GM19468 (cell line): ENCODE results near the gene DAP.
"Not testable (repeated sequence)": the region's sequence is repeated elsewhere in the genome, so short reads cannot be mapped to it uniquely, and the experiment has no call there.

Experiments used
- ATAC-seq: cut with Tn5 transposase; IDR thresholded peaks from one replicate; pipeline ENCODE4 v1.9.1; 2021; ENCODE audit warnings: mild to moderate bottlenecking, moderate library complexity, moderate number of reproducible peaks; ENCODE audit not compliant: unreplicated experiment; ENCODE audit errors: extremely low read depth

The DAP gene, protein sequence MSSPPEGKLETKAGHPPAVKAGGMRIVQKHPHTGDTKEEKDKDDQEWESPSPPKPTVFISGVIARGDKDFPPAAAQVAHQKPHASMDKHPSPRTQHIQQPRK

DNA sequence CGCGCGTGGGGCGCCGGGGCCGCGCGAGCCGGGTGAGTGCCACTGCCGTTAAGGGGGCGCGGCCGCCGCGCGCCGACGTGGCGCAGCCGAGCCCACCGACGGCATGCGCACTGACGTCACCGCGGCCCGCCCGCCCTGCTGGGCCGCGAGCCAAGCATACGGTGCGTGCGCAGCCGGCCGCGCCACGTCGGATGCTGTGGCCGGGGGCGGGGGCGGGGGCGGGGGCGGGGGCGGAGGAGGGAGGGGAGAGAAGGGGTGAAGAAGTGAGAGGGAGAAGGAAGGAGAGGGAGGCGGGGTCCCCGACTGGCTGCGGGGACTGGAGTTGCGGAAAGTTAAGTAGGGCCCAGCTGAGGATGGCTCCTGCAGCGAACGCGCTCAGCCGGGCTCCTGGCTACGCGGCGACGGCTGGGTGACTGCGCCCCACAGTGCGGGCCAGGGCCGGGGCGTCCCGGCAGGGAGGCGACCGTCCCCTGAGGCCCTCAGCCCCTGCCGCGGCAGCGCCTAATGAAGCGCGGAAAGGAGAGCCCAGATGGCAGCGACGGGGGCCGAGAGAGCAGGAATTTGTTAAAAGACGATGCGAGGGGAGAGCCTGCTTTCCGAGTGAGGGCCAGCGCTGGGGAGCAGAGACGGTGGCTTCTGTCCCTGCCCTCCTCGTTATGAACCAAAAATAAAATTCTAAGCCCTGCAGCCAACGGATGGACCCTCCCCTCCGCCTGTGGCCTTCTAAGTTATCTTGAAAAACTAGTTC, at the start of gene DAP:
TSS of gene DAP (minus strand) at position 50 of the 748 bp plus-strand sequence. CDS start 166 bp downstream, outside the sequence.
- ATAC-seq = peak; percentile 61

DNA sequence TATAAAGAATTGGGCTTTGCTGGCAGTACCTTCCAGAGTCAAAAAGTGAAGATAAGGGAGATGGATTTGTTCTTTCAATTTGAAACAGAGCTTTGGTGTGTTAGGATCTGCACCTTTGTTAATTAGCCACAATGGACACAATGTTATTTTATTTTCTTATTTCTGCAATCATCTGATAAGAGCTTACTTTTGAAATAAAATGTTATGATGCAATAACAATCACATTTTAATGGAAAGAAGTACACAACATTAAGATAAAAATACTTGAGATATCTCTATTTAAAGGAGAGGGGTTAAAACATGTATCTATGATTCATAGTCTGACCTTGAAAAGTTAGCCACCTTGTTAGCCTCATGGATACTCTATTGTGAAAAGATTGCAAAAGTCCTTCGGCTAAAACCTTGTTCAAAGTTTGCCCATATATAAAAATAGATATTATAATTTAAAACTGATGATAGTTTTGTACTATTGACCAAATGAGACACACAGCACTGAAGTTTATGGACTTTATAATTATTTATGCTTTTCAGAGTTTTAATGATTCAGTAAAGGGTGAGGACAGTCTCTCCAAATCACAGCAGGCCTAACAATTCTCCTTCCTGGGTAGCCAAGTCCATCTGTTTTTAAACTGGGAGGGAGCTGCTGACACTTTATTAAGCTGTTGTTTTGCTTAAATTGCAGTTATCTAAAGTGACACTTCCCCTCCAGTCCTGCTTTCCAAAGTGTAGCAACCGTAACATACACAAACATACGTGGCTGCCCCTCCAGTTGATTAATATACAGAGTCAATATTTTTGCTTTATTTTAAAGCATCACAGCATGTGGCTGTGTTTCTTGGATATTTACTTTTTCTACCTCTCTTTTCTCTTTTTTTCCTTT, 47.6 kb upstream of the DAP start:
- no peak for ATAC-seq

DNA sequence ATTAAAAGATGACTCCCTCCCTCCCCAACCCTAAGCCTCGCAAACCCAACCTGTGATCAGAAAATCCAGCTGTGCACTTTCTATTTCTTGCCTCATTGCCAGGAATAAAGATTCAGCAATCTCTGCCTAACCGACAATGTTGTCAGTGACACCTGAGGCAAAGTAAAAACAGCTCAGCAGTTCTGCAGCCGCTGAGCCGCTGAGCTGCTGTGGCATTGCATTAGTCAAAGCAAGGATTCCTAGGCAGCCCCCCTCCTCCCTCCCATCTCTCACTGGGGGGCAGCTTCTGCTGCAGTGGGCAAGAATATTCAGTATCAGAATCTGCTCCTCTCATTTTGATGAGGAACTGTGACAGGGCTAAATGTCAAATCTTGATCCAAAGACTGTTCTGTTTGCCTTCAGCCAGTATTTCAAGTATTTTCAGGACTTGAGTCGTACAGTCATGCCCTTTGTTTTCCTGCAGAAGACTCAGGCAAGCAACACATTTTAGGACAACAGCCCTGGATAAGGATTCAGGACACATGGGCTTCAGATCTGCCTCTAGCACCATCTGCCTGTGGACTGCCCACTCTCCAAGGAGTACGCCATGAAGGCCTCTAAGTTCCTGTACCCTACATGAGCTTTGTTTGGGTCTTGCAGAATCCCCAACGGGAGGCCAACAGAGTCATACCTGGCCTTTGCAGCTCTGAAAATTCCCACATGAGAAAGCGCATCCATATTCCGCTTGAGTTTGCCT, 41.1 kb upstream of the DAP start:
- ATAC-seq = no peak

DNA sequence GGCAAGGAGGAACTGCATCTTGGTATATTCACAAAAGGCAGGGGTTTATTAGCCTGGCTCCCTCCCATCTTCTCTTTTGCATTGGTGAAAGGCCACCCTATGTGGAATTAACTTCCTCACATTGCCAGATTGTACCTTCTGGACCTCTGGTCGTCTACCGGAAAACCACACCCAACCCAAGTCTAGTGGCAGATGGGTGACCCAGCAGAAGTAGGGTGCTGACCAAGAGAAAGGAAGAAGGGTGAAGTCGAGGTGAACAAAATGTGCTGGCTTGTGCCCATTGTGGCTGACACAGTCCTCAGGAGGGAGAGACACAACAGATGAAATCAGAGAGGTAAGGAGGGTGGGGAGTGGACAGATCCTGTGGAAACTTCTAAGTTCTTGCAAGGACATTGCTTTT, 39.8 kb upstream of the DAP start:
- no peak for ATAC-seq

DNA sequence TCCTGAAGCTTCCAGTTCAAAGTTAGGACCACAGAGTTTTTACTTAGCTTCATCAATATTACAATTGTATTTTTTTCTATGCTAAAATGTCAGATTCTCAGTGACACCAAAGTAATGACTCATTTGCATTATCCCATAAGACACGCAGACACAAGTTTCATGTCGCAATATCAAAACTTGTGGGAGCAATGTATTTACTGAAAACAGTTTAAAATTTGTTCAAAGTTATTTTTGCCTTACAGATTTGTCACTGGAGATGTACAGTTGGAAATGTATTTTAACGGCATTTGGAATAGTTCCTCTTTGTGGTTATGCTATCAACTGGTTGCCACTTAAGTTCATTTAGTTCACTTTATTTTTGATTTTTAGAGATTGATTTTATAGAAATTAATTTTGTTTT, 36.2 kb upstream of the DAP start:
- no peak for ATAC-seq

DNA sequence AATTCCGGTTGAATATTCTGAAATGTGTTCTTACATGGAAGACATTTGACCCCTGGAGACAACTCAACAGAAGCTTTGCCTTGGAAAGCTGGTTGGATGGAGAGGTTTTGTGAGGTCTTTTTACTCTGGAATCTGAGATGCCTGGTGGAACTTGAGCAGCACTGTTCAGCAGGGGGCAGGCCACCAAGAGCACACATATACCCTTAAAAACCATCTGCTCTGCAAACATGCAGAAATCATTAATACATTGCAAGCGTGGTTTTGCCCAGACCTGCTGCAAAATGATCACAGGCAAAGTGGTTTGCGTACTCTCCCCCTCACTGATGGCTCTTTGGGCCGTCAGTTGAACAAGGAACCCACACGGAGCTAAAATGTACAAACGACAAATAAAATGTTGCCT, 32.8 kb upstream of the DAP start:
- ATAC-seq = no peak

DNA sequence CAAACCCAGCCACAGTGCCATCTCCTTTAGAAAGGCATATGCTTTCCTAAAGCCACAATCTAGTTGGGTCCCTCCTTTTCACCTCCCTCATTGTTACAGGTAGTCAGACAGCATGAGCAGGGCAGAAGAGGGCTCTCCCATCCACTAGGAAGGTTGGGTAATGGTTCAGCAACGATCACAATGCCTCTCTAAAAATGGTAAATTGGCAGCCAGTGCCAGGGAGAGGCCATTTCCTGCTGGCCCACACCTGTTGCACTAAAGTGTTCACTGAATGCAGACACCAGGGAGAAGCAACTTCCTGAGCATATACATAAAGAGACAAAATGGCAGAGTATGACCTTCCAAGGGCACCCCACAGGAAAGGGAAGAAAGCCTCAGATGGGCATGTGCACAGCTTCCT, 31.3 kb upstream of the DAP start:
- no peak for ATAC-seq

DNA sequence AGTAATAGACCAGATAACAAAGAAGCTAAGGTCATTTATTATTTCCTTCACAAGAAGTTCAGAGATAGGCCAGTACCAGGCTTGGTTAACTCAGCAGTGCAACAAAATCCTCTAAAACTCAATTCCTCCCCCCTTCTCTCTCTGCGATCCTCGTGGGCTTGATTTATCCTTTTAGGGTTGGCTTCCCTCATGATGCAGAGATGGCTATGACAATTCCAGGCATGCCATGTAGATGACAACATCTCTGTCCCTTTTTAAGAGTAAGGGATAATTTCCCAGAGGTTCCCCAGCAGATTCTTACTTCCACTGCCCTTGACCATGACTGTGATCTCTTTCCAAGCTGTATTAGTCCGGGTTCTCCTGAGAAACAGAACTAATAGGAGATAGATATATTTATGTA, 28.7 kb upstream of the DAP start:
- no peak for ATAC-seq

DNA sequence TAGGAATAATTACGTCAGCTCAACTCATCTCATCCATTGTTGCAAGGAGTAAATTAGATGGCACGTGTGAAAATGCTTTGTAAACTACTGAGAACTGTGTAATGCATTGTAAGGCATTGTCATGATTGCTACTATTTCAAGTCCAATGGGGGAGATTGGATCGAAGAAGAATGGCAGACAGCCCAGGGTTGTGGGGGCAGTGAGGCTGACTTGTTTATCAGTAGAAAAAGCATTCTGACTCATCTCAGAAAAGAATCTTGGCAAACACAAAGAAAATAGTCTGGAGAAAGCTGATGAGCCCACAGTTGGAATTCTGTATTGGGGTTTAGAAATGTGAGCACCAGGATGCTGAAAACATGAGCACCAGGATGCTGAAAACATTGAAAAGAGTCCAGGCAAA, 28.0 kb upstream of the DAP start:
- no peak for ATAC-seq

DNA sequence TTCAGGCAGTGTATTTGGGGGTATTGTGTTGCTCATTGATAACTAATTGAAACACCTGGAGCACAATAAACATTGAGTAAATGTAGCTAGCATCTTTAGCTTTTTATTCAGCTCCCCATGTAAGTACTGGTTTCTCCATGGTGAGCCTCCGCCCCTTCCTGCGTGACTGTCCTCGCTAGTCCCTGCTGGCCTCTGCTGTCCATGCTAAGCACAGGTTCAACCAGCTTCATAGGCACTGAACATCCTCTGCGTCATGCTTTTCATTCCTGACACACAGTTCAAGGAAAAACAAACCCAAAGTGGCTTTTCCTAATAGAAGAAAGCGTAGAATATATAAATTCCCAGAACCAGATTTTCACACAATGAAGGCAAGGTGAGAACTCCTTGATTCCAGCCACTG, 27.3 kb upstream of the DAP start:
- no peak for ATAC-seq

DNA sequence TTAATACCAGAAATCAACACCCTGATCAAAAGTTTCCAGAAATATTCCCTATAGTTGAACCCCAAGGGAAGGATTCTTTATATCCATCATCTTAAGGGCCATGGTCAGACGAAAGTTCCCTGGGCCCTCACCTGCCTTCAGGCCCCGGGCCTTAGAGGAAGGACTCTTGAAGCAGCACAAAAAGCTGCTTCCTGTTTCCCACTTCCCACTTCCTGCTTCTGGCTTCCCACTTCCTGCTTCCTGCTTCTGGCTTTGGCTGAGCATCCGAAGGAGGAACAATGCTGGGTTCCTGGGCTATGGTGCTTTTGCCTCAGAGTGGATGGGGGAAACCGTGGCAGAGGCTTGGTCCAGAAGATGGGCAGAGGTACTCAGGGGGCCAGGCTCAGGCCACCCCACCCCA, 25.8 kb upstream of the DAP start:
- ATAC-seq = no peak

DNA sequence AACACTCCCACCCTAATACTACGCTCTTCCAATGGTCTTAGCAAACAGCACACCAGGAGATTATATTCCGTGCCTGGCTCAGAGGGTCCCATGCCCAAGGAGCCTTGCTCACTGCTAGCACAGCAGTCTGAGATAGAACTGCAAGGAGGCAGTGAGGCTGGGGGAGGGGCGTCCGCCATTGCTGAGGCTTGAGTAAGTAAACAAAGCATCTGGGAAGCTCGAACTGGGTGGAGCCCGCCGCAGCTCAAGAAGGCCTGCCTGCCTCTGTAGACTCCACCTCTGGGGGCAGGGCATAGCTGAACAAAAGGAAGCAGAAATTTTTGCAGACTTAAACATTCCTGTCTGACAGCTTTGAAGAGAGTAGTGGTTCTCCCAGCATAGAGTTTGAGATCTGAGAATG, 19.2 kb upstream of the DAP start:
- not testable (repeated sequence) for ATAC-seq

DNA sequence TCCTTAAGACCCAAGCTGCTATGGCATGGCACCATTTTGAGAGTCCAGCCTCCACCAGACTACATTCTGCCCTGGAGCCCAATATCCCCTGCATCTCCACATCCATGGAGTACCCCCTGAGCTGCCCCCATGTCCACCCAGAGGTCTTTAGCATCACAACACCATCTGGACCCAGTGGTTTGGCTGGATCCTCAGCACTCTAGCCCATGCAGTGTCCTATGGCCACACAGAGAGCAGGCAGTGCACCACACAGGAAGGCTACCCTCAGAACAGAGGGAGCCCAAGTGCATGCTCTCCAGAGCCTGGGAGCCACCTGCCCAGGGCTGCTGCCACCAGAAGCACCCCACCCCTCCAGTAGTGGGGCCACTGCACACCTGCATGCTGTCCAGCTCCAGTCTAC, 18.6 kb upstream of the DAP start:
- no peak for ATAC-seq

DNA sequence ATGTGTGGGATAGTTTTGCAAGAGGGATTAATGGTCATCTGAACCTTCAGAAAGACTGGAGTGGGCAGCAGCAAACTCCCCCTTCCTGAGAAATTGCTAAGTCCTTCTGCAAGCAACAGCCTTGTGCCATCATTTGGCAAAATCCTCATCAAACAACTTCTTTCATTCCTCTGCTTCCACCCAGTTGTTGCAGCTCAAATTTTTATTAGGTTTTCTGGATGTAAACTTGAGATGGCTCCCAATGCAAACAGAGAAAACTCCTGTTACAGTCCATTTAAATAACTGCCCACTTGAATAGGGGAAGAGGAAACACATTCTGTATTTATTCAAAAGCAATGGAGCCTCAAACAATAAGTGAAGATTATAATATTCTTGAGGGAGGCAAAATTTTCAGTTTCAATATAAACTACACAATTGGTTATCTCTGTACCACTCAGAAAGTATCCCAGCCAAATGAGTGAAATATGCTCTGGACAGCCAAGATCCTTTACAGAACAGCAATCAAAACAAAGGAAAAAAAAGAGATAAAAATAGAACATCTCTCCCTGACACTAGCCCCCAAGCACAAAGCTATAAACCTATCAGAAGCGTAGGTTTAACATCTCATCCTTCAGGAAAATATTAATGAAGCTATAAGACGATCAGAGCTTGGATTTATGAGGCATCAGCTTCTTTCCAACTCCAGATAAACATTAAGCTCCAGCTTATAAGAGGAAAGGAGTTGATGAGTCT, 17.3 kb upstream of the DAP start:
- ATAC-seq = no peak

DNA sequence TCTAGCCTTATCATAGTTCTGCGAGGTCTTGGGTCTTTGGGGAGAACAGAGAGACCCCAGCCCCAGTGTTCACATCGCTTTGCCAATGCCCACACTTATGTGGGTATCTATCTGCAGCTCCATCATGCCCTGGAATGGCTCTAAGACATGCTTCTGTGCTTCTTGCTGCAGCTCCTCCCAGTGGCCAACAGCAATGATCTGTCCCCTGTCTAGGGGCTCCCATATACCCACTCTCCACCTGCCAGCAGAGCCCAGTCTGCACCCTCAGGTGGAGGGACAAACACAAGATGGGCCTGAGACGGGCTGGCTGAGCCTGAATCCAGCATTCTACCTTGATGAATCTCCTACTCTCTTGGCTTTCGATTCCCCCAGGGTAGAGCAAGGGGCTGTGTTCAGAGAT, 14.6 kb upstream of the DAP start:
- peak; percentile 42 for ATAC-seq

DNA sequence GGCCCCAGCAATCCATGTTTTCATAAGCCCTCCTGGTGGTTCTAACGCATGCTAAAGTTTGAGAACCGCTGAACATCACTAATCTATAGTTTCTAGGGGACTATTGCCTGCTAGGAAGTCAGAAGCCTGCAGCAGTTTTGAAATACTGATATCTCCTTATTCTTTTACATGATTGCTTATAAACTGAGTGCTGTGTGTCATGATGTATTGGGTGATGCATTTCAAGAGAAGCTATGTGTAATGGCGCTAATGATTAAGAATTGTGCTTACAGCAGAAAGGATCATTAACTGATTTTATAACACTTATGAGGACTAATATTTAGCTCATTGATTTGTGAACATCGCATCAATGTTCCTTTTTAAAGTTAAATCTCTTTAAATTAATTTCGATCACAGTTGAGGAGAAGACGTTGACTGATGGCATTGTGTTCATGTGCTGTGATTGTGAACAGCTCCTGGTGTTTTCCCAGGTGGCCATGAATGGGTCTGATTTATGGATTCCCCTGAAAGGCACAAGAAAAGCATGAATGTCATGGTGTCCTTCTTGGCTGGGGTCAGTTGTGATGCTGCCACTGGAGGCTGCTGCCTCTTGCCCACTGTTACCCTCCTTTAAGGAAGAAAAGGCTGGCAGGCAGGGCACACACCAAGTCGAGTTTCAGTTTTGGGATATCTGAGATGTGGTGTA, 12.0 kb upstream of the DAP start:
- ATAC-seq = no peak

DNA sequence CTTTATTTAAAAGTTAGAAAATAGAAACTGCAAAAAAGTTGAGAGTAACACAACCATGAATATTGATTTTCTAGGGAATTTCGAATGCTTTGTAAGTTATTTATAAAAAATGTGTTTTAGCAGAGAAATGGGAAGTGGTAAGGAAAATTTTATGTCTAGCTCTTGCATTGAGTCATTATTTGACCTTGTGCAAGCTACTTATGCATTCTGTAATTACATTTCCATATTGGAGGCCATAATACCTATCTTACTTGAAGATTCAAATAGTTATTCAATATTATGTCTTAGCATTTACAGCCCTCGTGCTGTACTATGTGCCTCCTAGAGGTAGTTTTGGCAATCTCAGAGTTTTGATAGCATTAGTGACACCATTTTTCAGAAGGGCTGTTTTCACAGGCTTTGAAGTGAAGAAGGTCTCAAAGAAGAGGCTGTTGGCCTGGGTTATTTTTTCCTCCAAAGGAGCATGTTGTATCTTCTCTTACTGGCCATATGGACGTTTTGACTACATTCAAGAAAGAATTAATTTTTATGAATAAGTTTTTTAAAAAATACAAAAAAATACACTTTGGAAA, 7.4 kb upstream of the DAP start:
- ATAC-seq = no peak

DNA sequence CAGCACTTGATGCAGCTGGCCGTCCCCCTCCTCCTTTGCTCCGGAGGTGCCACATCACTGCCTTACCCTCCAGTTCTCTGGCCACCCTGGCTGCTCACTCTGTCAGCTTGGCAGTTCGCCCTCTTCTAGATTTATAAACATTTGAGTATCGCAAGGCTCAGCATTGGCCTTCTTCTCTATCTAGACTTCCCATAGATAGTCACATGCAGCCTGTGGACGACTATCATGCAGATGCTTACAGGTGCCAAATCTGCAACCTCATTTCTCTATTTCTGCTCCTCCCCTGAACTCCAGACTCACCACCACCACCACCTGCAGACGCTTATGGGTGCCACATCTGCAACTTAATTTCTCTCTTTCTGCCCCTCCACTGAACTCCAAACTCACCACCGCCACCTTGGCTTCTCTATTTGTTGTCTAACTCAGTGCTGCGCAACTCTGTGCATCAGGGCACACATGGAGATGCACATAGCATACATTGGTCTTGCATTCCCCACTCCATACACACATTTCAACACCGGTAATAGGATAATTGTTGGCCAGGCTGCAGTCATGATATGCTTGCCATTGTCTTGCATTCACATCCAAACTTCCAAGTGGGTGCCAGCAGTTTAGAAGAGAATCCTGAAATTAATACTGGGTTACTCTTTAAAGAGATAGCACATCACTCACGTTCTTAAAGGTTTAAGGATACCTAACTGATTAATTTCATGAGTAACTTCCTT, 1.9 kb upstream of the DAP start:
- no peak for ATAC-seq
